Tongue (tissue), 2 donors: ENCODE measurements around the gene TLE7. TPM values are rescaled to one million over a fixed set of nuclear protein-coding genes. Genes with fewer than 3 reads are reported as not detected.
A peak's percentile ranks its signal among the peaks of the same experiment; 100 is the strongest.

Experiments used
- DNase-seq: peaks from one replicate; pipeline ENCODE4 v3.0.0-alpha.2; 2015
- total RNA-seq: library from RNA; depleted of rRNA; stranded (reverse); fragments of >200 nt; gene quantifications from one replicate; pipeline ENCODE4 v1.2.3, GENCODE V29; 2014

TLE7 gene
- total RNA-seq, 1 donor from 2014 or later = not detected

- DNase-seq = no peak
Measured at GRCh38 chr16:71448274-71448866, 6.5 kb upstream of the TLE7 start.

- no peak for DNase-seq
Measured at GRCh38 chr16:71443714-71444113, 1.9 kb upstream of the TLE7 start.

GRCh38 chr16:71441348-71442050, 355 bp downstream of the TLE7 start:
- DNase-seq = no peak

- no peak for DNase-seq
Measured at GRCh38 chr16:71440669-71441347, 1.0 kb downstream of the TLE7 start.

DNA sequence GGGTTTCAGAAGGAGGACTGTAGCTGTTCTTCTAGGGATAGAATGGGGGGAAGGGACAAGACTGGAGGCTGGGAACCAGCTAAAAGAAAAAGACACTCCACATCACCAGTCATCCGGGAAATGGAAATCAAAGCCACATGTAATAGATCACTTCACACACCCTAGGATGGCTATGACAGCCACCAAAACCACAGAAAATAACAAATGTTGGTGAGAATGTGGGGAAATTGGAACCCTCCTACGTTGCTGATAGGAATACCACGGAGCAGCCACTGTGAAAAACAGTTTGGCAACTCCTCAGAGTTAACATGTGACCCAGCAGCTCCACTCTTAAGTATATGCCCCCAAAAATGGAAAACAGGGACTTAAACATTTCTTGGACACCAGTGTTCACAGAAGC, 2.3 kb downstream of the TLE7 start:
- DNase-seq = no peak

- DNase-seq = no peak
Measured at GRCh38 chr16:71436473-71436872, 5.4 kb downstream of the TLE7 start.

GRCh38 chr16:71432906-71433305, 8.9 kb downstream of the TLE7 start:
- DNase-seq = no peak

- DNase-seq = no peak
Measured at GRCh38 chr16:71431991-71432390, 9.9 kb downstream of the TLE7 start.

DNA sequence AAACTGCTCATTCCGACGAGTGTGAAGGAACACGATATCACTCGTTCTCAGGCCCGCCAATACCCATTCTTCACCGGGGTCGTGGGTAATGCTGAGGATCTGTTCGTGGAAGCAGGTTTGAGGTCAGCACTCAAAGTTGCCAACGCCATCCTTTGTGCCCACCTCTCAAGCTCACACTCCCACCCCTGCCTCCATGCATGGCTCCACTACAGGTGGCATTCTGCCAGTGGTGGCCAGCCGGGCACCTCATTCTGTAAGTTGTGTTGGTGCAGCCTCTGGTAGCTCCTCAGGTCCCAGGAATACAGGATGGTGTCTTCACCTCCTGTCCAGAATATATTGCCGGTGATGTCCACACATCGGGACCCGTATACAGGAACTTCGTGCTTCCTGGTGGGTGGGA, 10.7 kb downstream of the TLE7 start:
- no peak for DNase-seq

- no peak for DNase-seq
Measured at GRCh38 chr16:71430744-71431143, 11.1 kb downstream of the TLE7 start.

- no peak for DNase-seq
Measured at GRCh38 chr16:71429581-71429980, 12.3 kb downstream of the TLE7 start.

GRCh38 chr16:71428883-71429282, 13.0 kb downstream of the TLE7 start:
- DNase-seq = no peak

GRCh38 chr16:71428385-71428784, 13.5 kb downstream of the TLE7 start:
- DNase-seq = no peak

GRCh38 chr16:71426880-71427615, 14.8 kb downstream of the TLE7 start:
- no peak for DNase-seq

DNA sequence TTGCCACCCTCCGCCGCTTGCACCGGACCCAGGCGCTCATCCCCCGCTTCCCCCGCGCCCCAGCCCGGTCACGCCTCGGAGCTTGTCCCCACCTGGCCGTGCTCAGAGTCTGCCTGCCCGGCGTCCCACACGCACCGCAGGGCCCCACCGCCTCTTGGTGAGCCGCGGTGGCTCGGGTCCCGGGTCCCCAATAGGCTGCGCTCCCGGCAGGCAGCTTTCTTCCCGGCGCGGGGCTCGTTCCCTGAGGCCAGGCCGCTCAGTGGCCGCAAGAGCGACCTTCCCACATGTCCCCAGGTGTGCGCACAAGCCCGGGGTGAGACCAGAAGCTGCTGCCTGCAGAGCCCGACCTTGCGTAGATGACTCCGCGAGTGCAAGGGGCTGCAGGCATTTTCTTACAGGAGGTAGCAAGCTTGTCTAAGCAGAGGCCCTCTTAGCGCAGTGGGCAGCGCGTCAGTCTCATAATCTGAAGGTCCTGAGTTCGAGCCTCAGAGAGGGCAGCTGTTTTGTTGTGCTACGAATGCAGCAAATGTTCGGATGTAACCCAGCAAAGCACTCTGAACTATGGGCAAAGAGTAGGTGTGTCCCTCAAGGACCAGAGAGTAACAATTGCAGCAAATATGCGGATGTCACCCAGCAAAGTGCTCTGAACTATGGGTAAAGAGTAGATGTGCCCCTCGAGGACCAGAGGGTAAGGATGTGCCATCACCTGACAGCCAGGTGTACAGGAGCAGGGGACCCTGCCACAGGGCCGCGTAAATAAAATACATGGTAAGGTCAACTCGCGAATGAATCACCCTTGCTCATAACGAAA, 15.6 kb downstream of the TLE7 start:
- DNase-seq = peak; percentile 42

GRCh38 chr16:71425746-71426068, 16.1 kb downstream of the TLE7 start:
- DNase-seq = no peak

- no peak for DNase-seq
Measured at GRCh38 chr16:71424626-71425025, 17.2 kb downstream of the TLE7 start.

- DNase-seq = no peak
Measured at GRCh38 chr16:71423865-71424264, 18.0 kb downstream of the TLE7 start.

DNA sequence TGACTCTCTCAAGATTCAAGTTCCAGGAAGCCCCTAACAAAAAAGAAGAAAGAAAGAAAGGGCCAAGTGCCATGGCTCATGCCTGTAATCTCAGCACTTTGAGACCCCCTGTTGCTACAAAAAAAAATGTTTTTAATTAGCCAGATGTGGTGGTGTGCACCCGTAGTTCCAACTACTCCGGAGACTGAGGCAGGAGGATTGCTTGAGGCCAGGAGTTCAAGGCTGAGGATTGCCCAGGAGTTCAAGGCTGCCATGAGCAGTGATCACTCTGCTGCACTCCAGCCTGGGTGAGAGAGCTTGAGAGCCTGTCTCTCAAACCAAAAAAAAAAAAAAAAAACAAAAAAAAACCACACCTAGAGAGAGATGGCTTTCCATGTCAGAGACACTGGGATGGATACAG, 18.8 kb downstream of the TLE7 start:
- no peak for DNase-seq

GRCh38 chr16:71421911-71422310, 19.9 kb downstream of the TLE7 start:
- DNase-seq = no peak

DNA sequence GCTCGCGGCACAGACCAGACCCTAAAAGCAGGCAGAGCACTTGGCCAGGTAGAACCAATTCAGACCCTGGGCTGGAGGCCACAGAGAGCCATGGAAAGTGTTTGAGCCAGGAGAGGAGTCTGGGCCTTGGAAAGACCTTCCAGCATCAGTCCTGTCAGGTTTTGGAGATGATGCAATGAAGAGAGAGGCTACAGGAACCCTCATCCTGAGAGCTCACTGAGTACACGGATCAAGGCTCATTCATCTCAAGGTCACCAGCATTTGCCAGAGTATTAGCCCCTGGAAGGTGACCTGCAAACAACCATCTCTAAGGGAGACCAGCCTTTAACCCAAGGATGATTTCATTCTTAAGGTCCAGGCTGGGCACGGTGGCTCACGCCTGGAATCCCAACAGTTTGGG, 27.8 kb downstream of the TLE7 start:
- DNase-seq = no peak

DNA sequence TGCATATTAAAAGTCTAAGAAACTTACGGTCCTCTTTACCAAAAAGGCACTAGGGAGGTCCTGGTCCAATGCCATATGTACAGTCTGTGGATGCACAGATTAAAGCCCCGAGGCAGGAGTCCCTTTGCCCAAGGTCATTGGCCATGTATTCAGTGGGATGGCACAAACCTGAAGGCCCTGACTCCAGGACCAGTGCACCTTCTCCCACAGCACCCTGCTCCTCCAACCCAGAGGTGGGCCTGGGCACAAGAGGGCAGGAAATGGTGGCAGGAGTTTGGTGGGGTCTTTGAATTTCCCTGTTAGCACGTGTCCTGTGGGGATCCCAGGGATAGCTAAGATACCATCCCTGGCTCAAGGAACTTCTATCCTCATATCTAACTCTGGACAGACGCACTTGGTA, 28.5 kb downstream of the TLE7 start:
- no peak for DNase-seq
